ENCODE measurements around the gene C22orf23.
A peak's percentile ranks its signal among the peaks of the same experiment; 100 is the strongest.

The C22orf23 gene

GRCh38 chr22:37917874-37918548 is 35.4 kb downstream of the C22orf23 start:
- no CpG with 5 or more reads among the region's 4 CpGs for WGBS (ENCODE audit: extremely low coverage, insufficient coverage, insufficient read length)
- Histone ChIP-seq H3K79me2 (ENCODE audit: control insufficient read depth, insufficient read depth, low read length, poor library complexity) (no peaks in the 10 kb centered on the region), H2BK12ac (ENCODE audit: low read length) (no peak overlapping the region), H3K36me3 (ENCODE audit: control insufficient read depth in 1 of 2, insufficient read depth in 2 of 2, low read length in 2 of 2) (peaks cover 78 to 80% of the 10 kb centered on the region in 2 experiments), H3K23ac (ENCODE audit: low read length) (no peak overlapping the region), H2BK120ac (ENCODE audit: insufficient read depth, low read length, poor library complexity) (no peak overlapping the region), H3K27ac (ENCODE audit: low read depth, low read length) (no peak overlapping the region), H3K4me1 (ENCODE audit: control insufficient read depth in 1 of 2, insufficient read depth in 2 of 2, low read length in 2 of 2) (no peaks in the 10 kb centered on the region), H3K4me3 (ENCODE audit: low read depth, low read length) (no peak overlapping the region), H3K18ac (ENCODE audit: low read length) (no peak overlapping the region), H2AFZ (ENCODE audit: insufficient read depth, low read length, poor library complexity) (no peak overlapping the region), H3K9ac (ENCODE audit: low read length) (no peak overlapping the region), H3K4me2 (ENCODE audit: low read length) (no peak overlapping the region), H4K12ac (ENCODE audit: low read depth, low read length) (no peak overlapping the region), H3K79me1 (ENCODE audit: low read length) (no peaks in the 10 kb centered on the region), H3K27me3 (ENCODE audit: insufficient read depth, low read length) (no peaks in the 10 kb centered on the region), H3K14ac (ENCODE audit: low read length) (no peak overlapping the region), H2AK5ac (ENCODE audit: low read length) (no peak overlapping the region), H3K4ac (ENCODE audit: low read depth, low read length) (no peak overlapping the region), H2BK5ac (ENCODE audit: low read depth, low read length, poor library complexity) (no peak overlapping the region), H4K91ac (ENCODE audit: low read depth, low read length) (no peak overlapping the region), H3K9me3 (ENCODE audit: insufficient read depth, low read depth, low read length) (peaks cover 5% of the 10 kb centered on the region), H4K8ac (ENCODE audit: low read depth, low read length) (no peak overlapping the region)
- DNase-seq, result no peak

- no CpG with 5 or more reads among the region's 5 CpGs for WGBS (ENCODE audit: extremely low coverage, insufficient coverage, insufficient read length)
- no peak overlapping the region for H3K4ac ChIP-seq (ENCODE audit: low read depth, low read length)
- no peak overlapping the region for H4K91ac ChIP-seq (ENCODE audit: low read depth, low read length)
- no peak overlapping the region for H2BK120ac ChIP-seq (ENCODE audit: insufficient read depth, low read length, poor library complexity)
- H4K12ac ChIP-seq (ENCODE audit: low read depth, low read length), result no peak overlapping the region
- no peak overlapping the region for H3K27ac ChIP-seq (ENCODE audit: low read depth, low read length)
- H3K4me3 ChIP-seq (ENCODE audit: low read depth, low read length), result no peak overlapping the region
- no peaks in the 10 kb centered on the region for H3K79me1 ChIP-seq (ENCODE audit: low read length)
- H3K9me3 ChIP-seq (ENCODE audit: insufficient read depth, low read depth, low read length), result peaks cover 5% of the 10 kb centered on the region
- peaks cover 81% of the 10 kb centered on the region in 2 experiments for H3K36me3 ChIP-seq (ENCODE audit: control insufficient read depth in 1 of 2, insufficient read depth in 2 of 2, low read length in 2 of 2)
- no peak overlapping the region for H3K23ac ChIP-seq (ENCODE audit: low read length)
- H3K14ac ChIP-seq (ENCODE audit: low read length), result no peak overlapping the region
- no peak overlapping the region for H2BK12ac ChIP-seq (ENCODE audit: low read length)
- H2AK5ac ChIP-seq (ENCODE audit: low read length), result no peak overlapping the region
- no peak overlapping the region for H3K18ac ChIP-seq (ENCODE audit: low read length)
- H2BK5ac ChIP-seq (ENCODE audit: low read depth, low read length, poor library complexity), result no peak overlapping the region
- H2AFZ ChIP-seq (ENCODE audit: insufficient read depth, low read length, poor library complexity), result no peak overlapping the region
- H3K4me2 ChIP-seq (ENCODE audit: low read length), result no peak overlapping the region
- H3K9ac ChIP-seq (ENCODE audit: low read length), result no peak overlapping the region
- no peaks in the 10 kb centered on the region for H3K27me3 ChIP-seq (ENCODE audit: insufficient read depth, low read length)
- no peak overlapping the region for H4K8ac ChIP-seq (ENCODE audit: low read depth, low read length)
- peaks cover 1% of the 10 kb centered on the region for H3K79me2 ChIP-seq (ENCODE audit: control insufficient read depth, insufficient read depth, low read length, poor library complexity)
- no peak for DNase-seq
- peaks cover 0 to 2% of the 10 kb centered on the region in 2 experiments for H3K4me1 ChIP-seq (ENCODE audit: control insufficient read depth in 1 of 2, insufficient read depth in 2 of 2, low read length in 2 of 2)
Observed at GRCh38 chr22:37916311-37916710, 37.1 kb downstream of the C22orf23 start.

GRCh38 chr22:37913233-37913721 is 40.1 kb downstream of the C22orf23 start:
- Histone ChIP-seq H3K79me1 (ENCODE audit: low read length) (peaks cover 2% of the 10 kb centered on the region), H3K4me2 (ENCODE audit: low read length) (no peak overlapping the region), H3K4me1 (ENCODE audit: control insufficient read depth in 1 of 2, insufficient read depth in 2 of 2, low read length in 2 of 2) (peaks cover 17 to 19% of the 10 kb centered on the region in 2 experiments), H3K27ac (ENCODE audit: low read depth, low read length) (no peak overlapping the region), H2BK12ac (ENCODE audit: low read length) (no peak overlapping the region), H3K27me3 (ENCODE audit: insufficient read depth, low read length) (no peaks in the 10 kb centered on the region), H4K8ac (ENCODE audit: low read depth, low read length) (no peak overlapping the region), H2BK120ac (ENCODE audit: insufficient read depth, low read length, poor library complexity) (no peak overlapping the region), H3K23ac (ENCODE audit: low read length) (no peak overlapping the region), H2BK5ac (ENCODE audit: low read depth, low read length, poor library complexity) (no peak overlapping the region), H3K9ac (ENCODE audit: low read length) (no peak overlapping the region), H3K14ac (ENCODE audit: low read length) (no peak overlapping the region), H3K18ac (ENCODE audit: low read length) (peak overlapping the region; percentile 49), H3K4ac (ENCODE audit: low read depth, low read length) (peak overlapping the region; percentile 2), H3K36me3 (ENCODE audit: control insufficient read depth in 1 of 2, insufficient read depth in 2 of 2, low read length in 2 of 2) (peaks cover 71 to 74% of the 10 kb centered on the region in 2 experiments), H3K4me3 (ENCODE audit: low read depth, low read length) (no peak overlapping the region), H3K79me2 (ENCODE audit: control insufficient read depth, insufficient read depth, low read length, poor library complexity) (peaks cover 11% of the 10 kb centered on the region), H2AK5ac (ENCODE audit: low read length) (no peak overlapping the region), H4K12ac (ENCODE audit: low read depth, low read length) (no peak overlapping the region), H2AFZ (ENCODE audit: insufficient read depth, low read length, poor library complexity) (no peak overlapping the region), H3K9me3 (ENCODE audit: insufficient read depth, low read depth, low read length) (peaks cover 2% of the 10 kb centered on the region), H4K91ac (ENCODE audit: low read depth, low read length) (no peak overlapping the region)
- no peak for DNase-seq
- WGBS (ENCODE audit: extremely low coverage, insufficient coverage, insufficient read length), result no CpG with 5 or more reads among the region's 7 CpGs

- H3K79me2 ChIP-seq (ENCODE audit: control insufficient read depth, insufficient read depth, low read length, poor library complexity), result peaks cover 20% of the 10 kb centered on the region
- H3K36me3 ChIP-seq (ENCODE audit: control insufficient read depth in 1 of 2, insufficient read depth in 2 of 2, low read length in 2 of 2), result peaks cover 59 to 63% of the 10 kb centered on the region in 2 experiments
- no peak overlapping the region for H2BK120ac ChIP-seq (ENCODE audit: insufficient read depth, low read length, poor library complexity)
- peaks cover 24% of the 10 kb centered on the region in 2 experiments for H3K4me1 ChIP-seq (ENCODE audit: control insufficient read depth in 1 of 2, insufficient read depth in 2 of 2, low read length in 2 of 2)
- H3K23ac ChIP-seq (ENCODE audit: low read length), result no peak overlapping the region
- H3K4ac ChIP-seq (ENCODE audit: low read depth, low read length), result no peak overlapping the region
- H3K9me3 ChIP-seq (ENCODE audit: insufficient read depth, low read depth, low read length), result peaks cover 2% of the 10 kb centered on the region
- WGBS (ENCODE audit: extremely low coverage, insufficient coverage, insufficient read length), result no CpG with 5 or more reads among the region's 8 CpGs
- no peak overlapping the region for H3K4me2 ChIP-seq (ENCODE audit: low read length)
- no peak overlapping the region for H2AFZ ChIP-seq (ENCODE audit: insufficient read depth, low read length, poor library complexity)
- no peak overlapping the region for H2AK5ac ChIP-seq (ENCODE audit: low read length)
- no peak overlapping the region for H3K4me3 ChIP-seq (ENCODE audit: low read depth, low read length)
- no peak overlapping the region for H2BK5ac ChIP-seq (ENCODE audit: low read depth, low read length, poor library complexity)
- H4K91ac ChIP-seq (ENCODE audit: low read depth, low read length), result no peak overlapping the region
- no peak overlapping the region for H4K8ac ChIP-seq (ENCODE audit: low read depth, low read length)
- DNase-seq, result no peak
- H3K18ac ChIP-seq (ENCODE audit: low read length), result no peak overlapping the region
- H2BK12ac ChIP-seq (ENCODE audit: low read length), result no peak overlapping the region
- H4K12ac ChIP-seq (ENCODE audit: low read depth, low read length), result no peak overlapping the region
- no peak overlapping the region for H3K27ac ChIP-seq (ENCODE audit: low read depth, low read length)
- H3K79me1 ChIP-seq (ENCODE audit: low read length), result peaks cover 9% of the 10 kb centered on the region
- H3K14ac ChIP-seq (ENCODE audit: low read length), result no peak overlapping the region
- no peak overlapping the region for H3K9ac ChIP-seq (ENCODE audit: low read length)
- no peaks in the 10 kb centered on the region for H3K27me3 ChIP-seq (ENCODE audit: insufficient read depth, low read length)
Observed at GRCh38 chr22:37912171-37912570, 41.2 kb downstream of the C22orf23 start.
